Measurements from ENCODE around the gene VARS2.

DNA sequence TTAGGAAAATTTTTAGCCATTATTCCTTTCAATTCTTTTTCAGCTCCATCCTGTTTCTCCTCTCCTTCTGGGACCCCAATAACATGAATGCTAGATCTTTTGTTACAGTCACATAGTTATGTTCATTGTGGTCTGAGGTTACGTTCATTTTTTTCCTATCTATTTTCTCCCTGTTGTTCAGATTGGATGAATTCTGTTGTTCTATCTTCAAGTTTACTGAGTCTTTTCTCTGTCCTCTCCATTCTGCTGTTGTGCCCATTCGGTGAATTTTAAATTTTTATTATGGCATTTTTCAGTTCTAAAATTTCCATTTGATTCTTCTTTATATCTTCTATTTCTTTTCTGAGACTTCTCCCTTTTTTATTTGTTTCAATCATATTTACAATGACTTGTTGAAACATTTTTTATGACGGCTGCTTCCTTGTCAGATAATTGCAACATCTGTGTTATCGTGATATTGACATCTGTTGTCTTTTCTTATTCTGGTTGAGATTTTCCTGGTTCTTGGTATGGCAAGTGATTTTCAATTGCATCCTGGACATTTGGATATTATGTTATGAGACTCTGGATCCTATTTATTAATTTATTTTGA is 42.4 kb upstream of the VARS2 start:
- TF ChIP-seq CTCF (IDR thresholded peaks at IDR 0.05): no peak
- no peak for TF ChIP-seq POLR2A (IDR thresholded peaks at IDR 0.05)
- TF ChIP-seq POLR2AphosphoS5 (IDR thresholded peaks at IDR 0.05): no peak
